B cell (primary cell): ENCODE data around the gene ZXDA. TPM values are rescaled to one million over a fixed set of nuclear protein-coding genes. Genes with fewer than 3 reads are reported as not detected.

ENCODE experiments used
- ATAC-seq: fragments of 200-7000 bp; cut with Tn5 transposase; one replicate; pipeline ENCODE4 v1.10.0; 2021; ENCODE audit warnings: low read depth, mild to moderate bottlenecking, moderate number of reproducible peaks, moderate library complexity
- CTCF ChIA-PET: fragments of 350-600 bp; sonication (Branson Sonifier 250); formaldehyde crosslinking; loops from one replicate; lab custom pipeline; 2021; ENCODE audit warnings: antibody characterized with exemption, inconsistent platforms; lab: Charles Lee
- POLR2A ChIA-PET: fragments of 350-600 bp; sonication (Branson Sonifier 250); formaldehyde crosslinking; loops from one replicate; lab custom pipeline; 2021; ENCODE audit warnings: antibody characterized with exemption; lab: Charles Lee
- DNase-seq: peaks from one replicate; pipeline ENCODE4 v3.0.0; 2013
- H2AFZ ChIP-seq: 2 replicates; pipeline ENCODE4 v1.6.1; 2012; ENCODE audit warnings: mild to moderate bottlenecking, low read depth, low read length; ENCODE audit not compliant: insufficient read depth, poor library complexity, severe bottlenecking
- H3K27ac ChIP-seq, 2 donors: 1 replicate in 1 of 2; 2 replicates in 1 of 2; pipeline ENCODE4 v1.5.1; 2012 to 2013; ENCODE audit warnings: low read length in 2 of 2, mild to moderate bottlenecking in 2 of 2, moderate library complexity in 1 of 2
- H3K27me3 ChIP-seq, 4 experiments: fragments of 200-600 bp in 1 of 4; sonication (generic) in 1 of 4; replicated peaks in 1 of 4; 1 replicate in 2 of 4; 2 replicates in 2 of 4; pipeline versions ENCODE4 v1.6.1 to v1.7.0; 2013 to 2016; ENCODE audit warnings: low read length in 3 of 4, mild to moderate bottlenecking in 2 of 4, mixed read lengths in 1 of 4, moderate library complexity in 1 of 4; ENCODE audit not compliant: insufficient read depth in 4 of 4, control insufficient read depth in 3 of 4; ENCODE audit errors: control extremely low read depth in 1 of 4
- H3K36me3 ChIP-seq, 2 experiments: replicated peaks in 1 of 2; 1 replicate in 1 of 2; 2 replicates in 1 of 2; pipeline versions ENCODE4 v1.6.1 to v1.7.1; 2013; ENCODE audit warnings: low read length in 1 of 2; ENCODE audit not compliant: insufficient read depth in 2 of 2, control insufficient read depth in 1 of 2; ENCODE audit errors: control extremely low read depth in 1 of 2, extremely low read depth in 1 of 2
- H3K4me1 ChIP-seq, 2 donors: fragments of 200-600 bp in 1 of 2; sonication (generic) in 1 of 2; 1 replicate in 1 of 2; 2 replicates in 1 of 2; pipeline versions ENCODE4 v1.5.1 to v1.6.1; 2013 to 2017; ENCODE audit warnings: low read length in 2 of 2; ENCODE audit not compliant: control insufficient read depth in 2 of 2, insufficient read depth in 2 of 2
- H3K4me2 ChIP-seq: replicated peaks from 2 replicates; pipeline ENCODE3; 2012; ENCODE audit warnings: mild to moderate bottlenecking, low read depth, low read length; ENCODE audit not compliant: poor library complexity, severe bottlenecking
- H3K4me3 ChIP-seq, 5 experiments: fragments of 200-600 bp in 1 of 5; sonication (generic) in 1 of 5; 1 replicate in 3 of 5; 2 replicates in 2 of 5; pipeline versions ENCODE4 v1.5.1 to v1.7.0; 2011 to 2016; ENCODE audit warnings: low read length in 4 of 5, mild to moderate bottlenecking in 4 of 5, low read depth in 2 of 5, control low read depth in 1 of 5, moderate library complexity in 1 of 5; ENCODE audit not compliant: insufficient read depth in 1 of 5; ENCODE audit errors: control extremely low read depth in 1 of 5, extremely low read depth in 1 of 5
- H3K79me2 ChIP-seq: fragments of 200-600 bp; sonication (generic); one replicate; pipeline ENCODE4 v1.6.0; 2016; ENCODE audit warnings: low read length; ENCODE audit not compliant: control insufficient read depth, insufficient read depth
- H3K9ac ChIP-seq: fragments of 200-600 bp; sonication (generic); 2 replicates; pipeline ENCODE4 v1.6.1; 2017; ENCODE audit warnings: mild to moderate bottlenecking, low read length, moderate library complexity
- H3K9me3 ChIP-seq, 3 donors: one replicate each; pipeline versions ENCODE4 v1.6.1 to v1.7.1; 2013; ENCODE audit warnings: low read length in 2 of 3; ENCODE audit not compliant: control insufficient read depth in 2 of 3, insufficient read depth in 1 of 3; ENCODE audit errors: control extremely low read depth in 1 of 3
- H4K20me1 ChIP-seq: 2 replicates; pipeline ENCODE4 v1.6.0; 2012; ENCODE audit warnings: mild to moderate bottlenecking, low read length; ENCODE audit not compliant: insufficient read depth, control insufficient read depth, poor library complexity, severe bottlenecking
- H3K27ac Mint-ChIP-seq: one replicate; pipeline ENCODE4 v1.8.0; 2021; ENCODE audit warnings: mixed read lengths
- H3K27me3 Mint-ChIP-seq: one replicate; pipeline ENCODE4 v1.8.0; 2021; ENCODE audit warnings: mixed read lengths
- H3K4me1 Mint-ChIP-seq: one replicate; pipeline ENCODE4 v1.8.0; 2021; ENCODE audit warnings: mixed read lengths
- H3K4me3 Mint-ChIP-seq: one replicate; pipeline ENCODE4 v1.8.0; 2021; ENCODE audit warnings: mixed read lengths
- H3K9me3 Mint-ChIP-seq: one replicate; pipeline ENCODE4 v1.8.0; 2022; ENCODE audit warnings: mixed read lengths; ENCODE audit not compliant: insufficient read depth
- EZH2 ChIP-seq: IDR thresholded peaks from 2 replicates; pipeline ENCODE4 v1.6.1; 2012; ENCODE audit warnings: borderline replicate concordance, low read depth, mild to moderate bottlenecking, moderate library complexity, low read length; ENCODE audit not compliant: insufficient read depth, poor library complexity, severe bottlenecking
- WGBS: methylation state at CpG from one replicate; pipeline ENCODE4 v1.1.5; 2013; ENCODE audit warnings: missing lambda C conversion rate; ENCODE audit not compliant: insufficient coverage; 5-methylcytosine and 5-hydroxymethylcytosine counted together
- intact Hi-C: fragments of 100-400 bp; cut with micrococcal nuclease; formaldehyde crosslinking; loops from one replicate; pipeline ENCODE4 v1.10.0; 2022
- polyA plus RNA-seq: library from polyadenylated mRNA; depleted of rRNA; stranded (reverse); fragments of >200 nt; gene quantifications from 2 replicates; pipeline ENCODE4 v1.2.3, GENCODE V29; 2012
- total RNA-seq, 2 donors: library from RNA; stranded (reverse); fragments of 120-200 nt in 1 of 2; gene quantifications; 1 replicate in 1 of 2; 2 replicates in 1 of 2; pipeline versions ENCODE4 v1.2.3 to v1.2.4, GENCODE V29; 2013 to 2022
- TF ChIP-seq, protein P1 (sequence below): fragments of 200-600 bp; IDR thresholded peaks from one replicate; pipeline ENCODE4 v1.8.0; 2022; ENCODE audit warnings: antibody characterized with exemption, mild to moderate bottlenecking

Gene ZXDA
- total and polyA plus RNA-seq, 2 donors (not counting 1 experiment from before 2014, with no cell fraction given): 7.6 to 14.7 TPM

DNA sequence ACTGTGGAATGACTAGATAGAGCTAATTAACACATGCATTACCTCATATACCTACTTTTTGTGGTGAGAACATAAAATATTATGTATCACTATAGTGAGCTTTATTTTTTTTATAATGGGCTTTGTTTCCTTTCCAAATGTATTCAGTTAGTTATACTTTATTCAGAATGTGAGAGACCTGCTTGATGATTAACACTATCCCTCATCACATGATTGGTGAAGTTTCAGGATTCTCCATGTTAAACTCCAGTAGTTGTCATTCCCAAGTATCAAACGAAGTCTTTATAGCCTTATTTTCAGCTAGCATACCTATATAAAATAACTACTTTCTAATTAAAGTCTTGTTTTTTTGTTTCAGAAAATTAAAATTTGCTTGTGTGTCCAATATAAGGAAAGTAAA, 8.8 kb downstream of the ZXDA start:
- ChIA-PET POLR2A (no interaction called here), CTCF (no interaction called here)
- no peaks in the 10 kb centered on the region for H3K27me3 Mint-ChIP-seq
- H3K4me3 Mint-ChIP-seq: no peak overlapping the region
- no peaks in the 10 kb centered on the region for H3K9me3 Mint-ChIP-seq
- Histone ChIP-seq H3K9ac (no peak overlapping the region), H4K20me1 (no peaks in the 10 kb centered on the region), H3K36me3 (no peaks in the 10 kb centered on the region), H3K27ac (no peak overlapping the region), H3K9me3 (no peaks in the 10 kb centered on the region), H3K27me3 (no peaks in the 10 kb centered on the region), H3K4me1 (no peaks in the 10 kb centered on the region), H3K4me2 (no peak overlapping the region), H3K79me2 (no peaks in the 10 kb centered on the region), H2AFZ (no peak overlapping the region), H3K4me3 (no peak overlapping the region)
- intact Hi-C loops: loop anchor here (10.0 kb wide), 1 partner anchor 777 kb away; the partner anchor contains the start of gene SPIN2B
- WGBS: no CpG with 5 or more reads among the region's 1 CpG
- no peak for DNase-seq
- no peak for ATAC-seq
- no peak overlapping the region for H3K27ac Mint-ChIP-seq
- H3K4me1 Mint-ChIP-seq: peaks cover 23% of the 10 kb centered on the region
- TF ChIP-seq, protein P1, sequence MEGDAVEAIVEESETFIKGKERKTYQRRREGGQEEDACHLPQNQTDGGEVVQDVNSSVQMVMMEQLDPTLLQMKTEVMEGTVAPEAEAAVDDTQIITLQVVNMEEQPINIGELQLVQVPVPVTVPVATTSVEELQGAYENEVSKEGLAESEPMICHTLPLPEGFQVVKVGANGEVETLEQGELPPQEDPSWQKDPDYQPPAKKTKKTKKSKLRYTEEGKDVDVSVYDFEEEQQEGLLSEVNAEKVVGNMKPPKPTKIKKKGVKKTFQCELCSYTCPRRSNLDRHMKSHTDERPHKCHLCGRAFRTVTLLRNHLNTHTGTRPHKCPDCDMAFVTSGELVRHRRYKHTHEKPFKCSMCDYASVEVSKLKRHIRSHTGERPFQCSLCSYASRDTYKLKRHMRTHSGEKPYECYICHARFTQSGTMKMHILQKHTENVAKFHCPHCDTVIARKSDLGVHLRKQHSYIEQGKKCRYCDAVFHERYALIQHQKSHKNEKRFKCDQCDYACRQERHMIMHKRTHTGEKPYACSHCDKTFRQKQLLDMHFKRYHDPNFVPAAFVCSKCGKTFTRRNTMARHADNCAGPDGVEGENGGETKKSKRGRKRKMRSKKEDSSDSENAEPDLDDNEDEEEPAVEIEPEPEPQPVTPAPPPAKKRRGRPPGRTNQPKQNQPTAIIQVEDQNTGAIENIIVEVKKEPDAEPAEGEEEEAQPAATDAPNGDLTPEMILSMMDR: no peak
- TF ChIP-seq EZH2: no peak

DNA sequence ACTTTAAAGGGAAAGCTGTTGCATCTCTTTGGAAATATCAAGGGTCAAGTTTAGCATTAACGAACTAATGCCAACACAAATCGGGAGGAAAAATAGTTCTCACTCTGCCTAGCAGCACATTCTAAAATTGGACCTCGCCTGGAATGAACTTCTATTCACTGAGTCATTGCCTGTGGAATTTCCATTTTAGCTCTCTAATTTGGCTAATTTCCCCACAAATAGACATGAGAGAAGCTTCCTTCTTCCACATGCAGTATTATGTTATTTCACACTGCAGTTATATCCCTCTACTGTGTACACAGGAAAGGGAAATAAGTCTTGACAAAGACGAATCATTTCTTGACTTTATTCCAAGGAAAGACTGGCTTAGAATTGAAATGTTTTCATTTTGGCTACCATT, 9.3 kb downstream of the ZXDA start:
- Mint-ChIP-seq H3K27ac (no peak overlapping the region), H3K4me3 (no peak overlapping the region)
- no peak overlapping the region for H3K4me2 ChIP-seq

More for the DNA sequence above, 9.3 kb downstream of the ZXDA start:
- DNase-seq: no peak
- Mint-ChIP-seq H3K9me3 (no peaks in the 10 kb centered on the region), H3K27me3 (no peaks in the 10 kb centered on the region), H3K4me1 (peaks cover 19% of the 10 kb centered on the region)
- Histone ChIP-seq H3K36me3 (no peaks in the 10 kb centered on the region), H3K79me2 (no peaks in the 10 kb centered on the region), H4K20me1 (no peaks in the 10 kb centered on the region), H3K4me1 (no peaks in the 10 kb centered on the region), H3K27ac (no peak overlapping the region), H3K9ac (no peak overlapping the region), H2AFZ (no peak overlapping the region), H3K4me3 (no peak overlapping the region), H3K9me3 (no peaks in the 10 kb centered on the region), H3K27me3 (no peaks in the 10 kb centered on the region)
- WGBS: 89% methylated on average over 2 of the region's 4 CpGs
- ChIA-PET POLR2A (no interaction called here), CTCF (no interaction called here)
- ATAC-seq: no peak
- TF ChIP-seq EZH2: no peak
- TF ChIP-seq, protein P1: no peak
- intact Hi-C loops: loop anchor here (10.0 kb wide), 1 partner anchor 776 kb away; the partner anchor contains the start of gene SPIN2B
